Skeletal muscle tissue (tissue), 4 donors: ENCODE results near the gene SEMA7A. TPM values are rescaled to one million over a fixed set of nuclear protein-coding genes. Genes with fewer than 3 reads are reported as not detected.

Source experiments
- H3K27ac ChIP-seq: one replicate; pipeline ENCODE4 v1.7.0; 2013; ENCODE audit warnings: mild to moderate bottlenecking, low read depth, low read length, inconsistent platforms
- H3K27me3 ChIP-seq, 3 donors: one replicate each; pipeline ENCODE4 v1.7.0; 2013; ENCODE audit warnings: low read length in 3 of 3; ENCODE audit not compliant: control insufficient read depth in 3 of 3, insufficient read depth in 3 of 3
- H3K36me3 ChIP-seq, 3 donors: one replicate each; pipeline ENCODE4 v1.7.0; 2013; ENCODE audit warnings: low read length in 3 of 3; ENCODE audit not compliant: control insufficient read depth in 3 of 3, insufficient read depth in 3 of 3
- H3K4me1 ChIP-seq, 3 donors: one replicate each; pipeline ENCODE4 v1.7.0; 2013; ENCODE audit warnings: low read length in 3 of 3, mild to moderate bottlenecking in 3 of 3; ENCODE audit not compliant: control insufficient read depth in 3 of 3, insufficient read depth in 3 of 3
- H3K4me3 ChIP-seq, 3 donors: one replicate each; pipeline ENCODE4 v1.7.0; 2013; ENCODE audit warnings: low read length in 3 of 3
- H3K9ac ChIP-seq, 3 donors: one replicate each; pipeline ENCODE4 v1.7.0; 2013; ENCODE audit warnings: low read length in 3 of 3, mild to moderate bottlenecking in 3 of 3, moderate library complexity in 2 of 3, low read depth in 1 of 3
- H3K9me3 ChIP-seq, 3 donors: one replicate each; pipeline ENCODE4 v1.7.0; 2013; ENCODE audit warnings: low read length in 3 of 3; ENCODE audit not compliant: control insufficient read depth in 3 of 3
- total RNA-seq: library from RNA; depleted of rRNA; stranded (reverse); fragments of >200 nt; gene quantifications from one replicate; pipeline ENCODE4 v1.2.3, GENCODE V29; 2014
- donor health status: Osteomylitis.

SEMA7A gene
- total RNA-seq, 1 donor from 2014 or later: 5.2 TPM

DNA sequence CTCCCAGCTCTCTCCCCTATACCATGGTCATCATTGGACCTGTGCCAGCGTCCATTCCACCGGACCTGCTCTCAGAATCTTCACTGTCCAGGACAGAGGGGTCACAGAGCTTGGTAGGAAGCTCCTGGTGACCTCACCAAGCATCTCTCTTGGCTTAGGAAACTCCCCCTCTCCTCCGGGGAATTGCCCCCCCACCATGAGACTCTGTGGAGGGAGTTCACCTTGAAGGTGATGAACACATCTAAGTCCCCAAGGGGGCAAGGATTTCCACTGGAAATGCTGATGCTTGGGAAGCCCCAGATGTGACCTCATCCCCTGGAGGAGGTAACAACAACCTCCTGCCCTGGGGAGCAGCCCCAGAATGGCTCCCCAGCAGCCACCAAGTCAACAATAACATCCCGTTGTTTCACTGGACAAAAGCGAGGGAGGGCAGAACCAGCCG lies 3.2 kb downstream of the SEMA7A start:
- H3K9ac ChIP-seq: no peak overlapping the region
- no peak overlapping the region for H3K27ac ChIP-seq
- no peak overlapping the region for H3K4me3 ChIP-seq
- H3K9me3 ChIP-seq: no peaks in the 10 kb centered on the region
- no peaks in the 10 kb centered on the region for H3K36me3 ChIP-seq
- peaks cover 0 to 20% (median 18%) of the 10 kb centered on the region in 3 donors for H3K4me1 ChIP-seq
- peaks cover 14 to 18% (median 16%) of the 10 kb centered on the region in 3 donors for H3K27me3 ChIP-seq

DNA sequence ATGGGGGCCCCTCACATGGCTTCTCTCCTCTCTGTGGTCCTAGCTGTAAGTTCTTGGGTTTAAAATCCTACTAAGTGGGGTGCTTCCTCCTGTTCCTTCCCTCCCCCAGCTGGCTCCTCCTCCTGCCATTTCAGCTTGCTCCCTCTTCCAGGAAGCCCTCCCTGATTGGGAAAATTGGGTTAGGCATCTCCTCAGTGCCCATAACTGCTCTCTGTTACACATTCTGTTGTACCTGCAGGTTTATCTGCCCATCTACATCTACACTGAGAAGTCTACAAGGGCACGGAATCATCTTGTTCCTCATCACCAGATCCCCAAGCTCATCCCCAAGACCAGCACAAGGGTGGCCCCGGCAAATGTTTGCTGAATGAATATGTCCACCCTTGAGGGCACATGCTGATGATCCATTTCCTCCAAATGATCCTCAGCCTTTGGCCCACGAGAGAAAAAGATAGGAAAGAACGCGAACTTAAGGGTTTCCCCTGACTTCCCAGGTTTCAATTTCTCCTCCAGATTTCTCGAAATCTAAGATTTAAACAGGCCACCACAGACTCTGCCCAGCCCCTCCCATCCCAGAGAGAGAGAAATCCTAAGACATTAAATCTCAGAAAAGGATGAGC lies 3.9 kb downstream of the SEMA7A start:
- Histone ChIP-seq H3K9me3 (no peaks in the 10 kb centered on the region), H3K36me3 (no peaks in the 10 kb centered on the region), H3K27me3 (peaks cover 14 to 18% (median 16%) of the 10 kb centered on the region in 3 donors), H3K9ac (no peak overlapping the region), H3K27ac (no peak overlapping the region), H3K4me3 (no peak overlapping the region), H3K4me1 (peaks cover 0 to 20% (median 18%) of the 10 kb centered on the region in 3 donors)

DNA sequence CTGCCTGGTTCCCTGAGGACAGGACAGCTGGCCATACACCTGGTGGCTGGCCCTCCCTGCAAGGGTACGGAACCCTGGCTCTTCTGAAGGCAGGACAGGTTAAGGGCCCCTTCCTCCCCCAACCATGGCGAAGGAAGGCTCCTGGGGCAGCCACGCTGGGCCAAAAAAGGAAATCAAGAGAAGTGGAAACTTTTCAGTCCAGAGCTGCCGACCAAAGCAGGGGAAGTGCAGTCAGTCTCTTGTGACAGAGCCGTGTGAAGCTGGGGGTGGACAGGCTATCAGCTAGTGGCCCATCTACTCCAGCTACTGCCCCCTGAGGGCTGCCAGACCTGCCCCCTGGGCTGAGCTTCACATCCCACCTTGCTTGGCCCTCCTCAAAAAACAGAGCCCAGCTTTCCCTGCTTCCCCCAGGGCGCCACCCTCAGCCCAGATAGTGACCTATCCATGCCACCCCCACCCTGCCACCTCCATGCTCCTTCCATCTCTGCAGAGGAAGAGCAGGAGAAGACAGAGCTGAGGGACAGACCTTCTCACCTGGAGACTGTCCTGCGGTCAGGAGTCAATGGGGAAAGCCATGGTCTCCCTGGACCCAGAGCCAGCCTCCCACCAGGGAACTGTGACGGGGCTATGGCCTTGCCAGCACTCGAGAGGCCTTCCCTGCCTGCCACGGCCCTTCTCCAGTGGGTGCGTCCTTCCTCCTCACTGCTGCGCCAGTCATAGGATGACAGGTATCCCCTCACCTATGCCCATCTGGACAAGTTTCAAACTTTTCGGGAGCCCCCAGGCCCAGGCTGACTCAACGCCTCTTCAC lies 4.6 kb downstream of the SEMA7A start:
- Histone ChIP-seq H3K9me3 (no peaks in the 10 kb centered on the region), H3K27me3 (peaks cover 14 to 18% (median 16%) of the 10 kb centered on the region in 3 donors), H3K4me3 (no peak overlapping the region), H3K27ac (no peak overlapping the region), H3K4me1 (peaks cover 0 to 18% (median 15%) of the 10 kb centered on the region in 3 donors), H3K36me3 (no peaks in the 10 kb centered on the region), H3K9ac (no peak overlapping the region)

DNA sequence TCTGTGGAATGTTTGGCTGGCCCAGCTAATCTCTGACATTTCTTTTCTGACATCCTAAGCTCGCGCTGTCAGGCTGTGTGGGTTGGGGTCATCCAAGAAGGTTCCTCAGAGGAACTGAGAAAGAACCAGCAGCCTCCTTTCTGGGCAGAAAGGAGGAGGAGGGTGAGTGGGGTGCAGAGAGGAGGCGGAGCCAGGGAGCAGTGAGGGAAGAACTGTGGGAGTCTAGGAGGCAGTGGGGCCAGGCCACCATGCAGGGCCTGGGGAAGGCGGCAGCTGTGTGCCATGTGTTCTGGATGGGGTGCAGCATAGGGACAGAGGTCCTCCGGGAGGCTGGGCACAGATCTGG lies 5.3 kb downstream of the SEMA7A start:
- no peak overlapping the region for H3K4me3 ChIP-seq
- H3K9me3 ChIP-seq: no peaks in the 10 kb centered on the region
- peaks cover 0 to 13% (median 12%) of the 10 kb centered on the region in 3 donors for H3K4me1 ChIP-seq
- H3K9ac ChIP-seq: no peak overlapping the region
- H3K36me3 ChIP-seq: no peaks in the 10 kb centered on the region
- no peak overlapping the region for H3K27ac ChIP-seq
- peaks cover 14 to 18% (median 16%) of the 10 kb centered on the region in 3 donors for H3K27me3 ChIP-seq

DNA sequence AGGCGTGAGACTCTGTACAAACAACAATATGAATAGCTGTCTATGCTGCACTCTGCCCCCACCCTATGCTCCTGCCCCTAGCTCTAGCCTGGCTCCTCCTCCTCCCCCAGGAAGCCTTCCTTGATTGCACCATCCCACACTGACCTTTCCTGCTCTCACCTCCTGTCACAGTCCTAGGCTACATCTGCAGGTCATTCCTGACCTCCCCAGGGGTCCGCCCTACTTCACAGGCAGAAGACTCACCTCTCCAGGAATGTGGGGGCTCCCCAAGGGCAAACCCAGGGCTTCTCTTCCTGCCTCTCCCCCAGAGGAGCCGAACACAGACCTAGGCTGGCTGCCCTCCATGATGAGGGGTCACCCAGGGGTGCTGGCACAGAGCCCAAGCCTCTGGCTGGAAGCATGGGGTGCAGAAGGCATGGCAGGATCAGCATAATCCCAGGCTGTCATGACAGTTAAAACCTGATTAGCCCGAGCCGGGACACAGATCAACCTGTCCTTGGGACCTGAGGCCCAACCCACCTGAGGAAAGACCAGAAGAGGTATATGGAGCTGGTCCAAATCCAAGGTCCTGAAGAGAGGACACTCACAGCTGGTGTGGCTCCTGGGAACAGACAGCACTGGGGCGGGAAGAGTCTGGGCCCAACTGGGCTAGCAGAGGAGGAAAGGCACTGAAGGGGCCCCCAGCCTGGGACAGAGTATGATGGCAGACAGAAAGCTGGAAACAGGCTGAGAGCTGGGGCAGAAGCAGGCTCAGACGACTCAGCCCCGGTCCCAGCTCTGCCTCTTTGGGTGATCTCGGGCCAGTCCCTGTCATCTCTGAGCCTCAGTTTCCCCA lies 5.9 kb downstream of the SEMA7A start:
- H3K4me3 ChIP-seq: no peak overlapping the region
- peaks cover 0 to 17% (median 12%) of the 10 kb centered on the region in 3 donors for H3K4me1 ChIP-seq
- H3K9me3 ChIP-seq: no peaks in the 10 kb centered on the region
- no peaks in the 10 kb centered on the region for H3K36me3 ChIP-seq
- H3K27ac ChIP-seq: no peak overlapping the region
- no peak overlapping the region for H3K9ac ChIP-seq
- peaks cover 14 to 18% (median 16%) of the 10 kb centered on the region in 3 donors for H3K27me3 ChIP-seq

DNA sequence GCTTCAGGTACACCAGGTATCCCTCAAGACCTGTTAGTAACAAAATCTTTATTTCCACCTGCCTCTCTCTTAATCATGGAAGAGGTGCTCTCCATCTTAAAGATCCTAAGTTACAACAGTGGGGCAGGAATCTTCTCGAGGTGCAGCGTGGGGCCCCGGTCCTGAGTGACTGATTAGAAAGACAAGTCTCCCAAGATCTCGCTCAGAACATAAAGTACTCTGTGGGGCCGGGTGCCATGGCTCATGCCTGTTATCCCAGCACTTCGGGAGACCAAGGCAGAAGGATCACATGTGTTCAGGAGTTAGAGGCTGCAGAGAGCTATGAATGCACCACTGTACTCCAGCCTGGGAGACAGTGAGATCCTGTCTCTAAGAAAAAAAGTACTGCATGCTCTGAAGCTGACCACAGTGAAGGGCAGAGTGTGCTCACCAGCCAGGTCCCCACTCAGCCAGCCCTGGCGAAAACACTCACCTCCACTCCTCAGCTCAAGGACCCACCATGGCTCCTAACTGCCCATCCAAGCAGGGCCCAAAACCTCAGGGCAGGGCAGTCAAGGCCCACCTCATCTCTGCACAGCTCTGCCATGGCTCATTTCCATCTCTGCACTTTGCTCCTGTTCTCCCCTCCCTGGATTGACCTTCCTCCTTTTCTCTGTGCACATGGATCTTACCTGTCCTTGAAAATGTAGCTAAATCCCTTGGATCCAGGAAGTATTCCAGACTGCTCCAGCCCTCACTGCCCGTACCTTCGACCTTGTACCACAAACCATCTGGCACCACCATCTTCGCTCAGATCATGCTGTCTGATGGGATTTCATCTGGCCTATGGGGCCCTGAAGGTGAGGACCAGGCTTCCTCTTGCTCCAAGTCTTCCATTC lies 7.1 kb downstream of the SEMA7A start:
- Histone ChIP-seq H3K9ac (no peak overlapping the region), H3K27ac (no peak overlapping the region), H3K9me3 (no peaks in the 10 kb centered on the region), H3K27me3 (peaks cover 6 to 11% (median 9%) of the 10 kb centered on the region in 3 donors), H3K4me1 (peaks cover 0 to 14% (median 14%) of the 10 kb centered on the region in 3 donors), H3K4me3 (no peak overlapping the region), H3K36me3 (no peaks in the 10 kb centered on the region)

DNA sequence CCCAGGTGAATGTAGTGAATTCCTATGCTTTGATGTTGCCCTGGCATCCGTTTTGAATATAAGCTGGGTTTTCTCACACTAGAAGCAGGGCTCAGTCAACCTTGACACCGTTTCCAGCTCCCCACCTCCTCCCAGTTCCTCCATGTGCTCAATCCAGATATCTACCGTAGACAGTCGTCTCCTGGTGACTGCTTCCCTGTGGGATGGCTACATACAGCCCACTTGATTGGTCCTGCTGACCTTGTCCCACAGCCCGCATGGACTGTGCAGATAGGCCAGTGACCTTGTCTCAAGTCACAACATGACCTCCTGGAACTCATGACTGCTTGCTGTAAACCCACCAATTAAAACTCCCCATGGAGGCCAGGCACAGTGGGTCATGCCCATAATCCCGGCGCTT lies 8.1 kb downstream of the SEMA7A start:
- Histone ChIP-seq H3K4me1 (peaks cover 5 to 23% (median 21%) of the 10 kb centered on the region in 3 donors), H3K27me3 (peaks cover 0 to 9% (median 3%) of the 10 kb centered on the region in 3 donors), H3K27ac (no peak overlapping the region), H3K9ac (no peak overlapping the region), H3K9me3 (no peaks in the 10 kb centered on the region), H3K36me3 (no peaks in the 10 kb centered on the region), H3K4me3 (no peak overlapping the region)

DNA sequence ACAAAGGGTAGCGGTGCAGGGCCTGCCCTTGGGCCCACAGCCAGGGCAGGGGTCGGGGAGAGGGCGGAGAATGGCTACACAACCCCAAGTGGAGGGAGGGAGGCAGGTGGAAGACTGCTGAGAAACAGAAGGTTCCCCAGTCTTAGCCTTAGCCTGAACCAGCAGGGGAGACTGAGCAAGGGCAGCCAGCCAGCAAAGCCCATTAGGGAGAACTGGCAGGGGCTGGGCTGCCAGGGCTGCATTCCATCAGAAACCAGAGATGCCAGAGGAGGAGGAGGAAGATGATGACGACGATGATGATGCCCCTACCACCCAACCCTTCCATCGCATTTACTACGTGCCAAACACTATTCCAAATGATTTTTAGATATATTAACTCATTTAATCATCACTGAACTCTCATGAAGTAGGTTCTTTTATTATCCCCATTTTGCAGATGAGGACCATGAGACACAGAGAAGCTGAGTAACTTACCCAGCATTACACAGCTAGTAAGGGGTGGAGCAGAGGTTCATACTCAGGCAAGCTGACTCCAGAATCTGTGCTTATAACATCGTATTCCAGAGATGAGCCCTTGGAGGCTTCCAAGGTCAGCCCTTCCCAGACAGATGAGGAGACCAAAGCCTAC lies 8.7 kb downstream of the SEMA7A start:
- Histone ChIP-seq H3K9me3 (no peaks in the 10 kb centered on the region), H3K9ac (no peak overlapping the region), H3K36me3 (no peaks in the 10 kb centered on the region), H3K4me1 (peaks cover 10 to 29% (median 28%) of the 10 kb centered on the region in 3 donors), H3K27me3 (peaks cover 0 to 6% (median 0%) of the 10 kb centered on the region in 3 donors), H3K4me3 (no peak overlapping the region), H3K27ac (no peak overlapping the region)
